ENCODE measurements around the gene PGAP6.

GRCh38 chr16:396605-397004 lies 14.8 kb upstream of the PGAP6 start:
- TF ChIP-seq EZH2 (optimal IDR thresholded peaks at IDR 0.05; ENCODE audit: low read depth, low read length) (no peak), CTCF (IDR thresholded peaks at IDR 0.05; ENCODE audit: low read length) (no peak), EZH2phosphoT487 (IDR thresholded peaks at IDR 0.05; ENCODE audit: low read length) (no peak)

Measured in MM.1S (cell line).